Effector memory CD4-positive, alpha-beta T cell (primary cell): ENCODE results near the gene LSM14A.

Experiments
- DNase-seq, 3 donors: peaks; one replicate each; pipeline ENCODE4 v3.0.0-alpha.2; 2020
- H3K27ac ChIP-seq: 2 replicates; pipeline ENCODE4 v1.7.0; 2013; ENCODE audit warnings: mild to moderate bottlenecking, low read length, moderate library complexity; ENCODE audit not compliant: insufficient read depth, poor library complexity, severe bottlenecking
- H3K27me3 ChIP-seq: replicated peaks from 2 replicates; pipeline ENCODE4 v1.7.0; 2013; ENCODE audit warnings: mild to moderate bottlenecking, low read length; ENCODE audit not compliant: insufficient read depth, control insufficient read depth, poor library complexity, severe bottlenecking
- H3K36me3 ChIP-seq: 2 replicates; pipeline ENCODE4 v1.7.0; 2013; ENCODE audit warnings: mild to moderate bottlenecking, low read length, moderate library complexity; ENCODE audit not compliant: control insufficient read depth, insufficient read depth
- H3K4me1 ChIP-seq: 2 replicates; pipeline ENCODE4 v1.7.0; 2013; ENCODE audit warnings: low read length, mild to moderate bottlenecking; ENCODE audit not compliant: control insufficient read depth, insufficient read depth, poor library complexity, severe bottlenecking
- H3K4me3 ChIP-seq: 2 replicates; pipeline ENCODE4 v1.7.0; 2013; ENCODE audit warnings: low read length, low read depth, mild to moderate bottlenecking; ENCODE audit not compliant: insufficient read depth, poor library complexity, severe bottlenecking
- H3K9me3 ChIP-seq: 2 replicates; pipeline ENCODE4 v1.7.0; 2013; ENCODE audit warnings: mild to moderate bottlenecking, low read length, moderate library complexity; ENCODE audit not compliant: control insufficient read depth

Gene LSM14A

GRCh38 chr19:34261334-34262109 is 89.2 kb downstream of the LSM14A start:
- peaks cover 6% of the 10 kb centered on the region for H3K4me1 ChIP-seq
- no peak for DNase-seq
- no peaks in the 10 kb centered on the region for H3K9me3 ChIP-seq
- H3K27ac ChIP-seq, result no peak overlapping the region
- H3K27me3 ChIP-seq, result no peaks in the 10 kb centered on the region
- no peaks in the 10 kb centered on the region for H3K36me3 ChIP-seq
- H3K4me3 ChIP-seq, result no peak overlapping the region

- no peak overlapping the region for H3K27ac ChIP-seq
- DNase-seq, result no peak
- H3K27me3 ChIP-seq, result no peaks in the 10 kb centered on the region
- H3K4me1 ChIP-seq, result peaks cover 17% of the 10 kb centered on the region
- H3K4me3 ChIP-seq, result no peak overlapping the region
- H3K9me3 ChIP-seq, result no peaks in the 10 kb centered on the region
- no peaks in the 10 kb centered on the region for H3K36me3 ChIP-seq
Measured at GRCh38 chr19:34263745-34264237, 91.5 kb downstream of the LSM14A start.

- no peaks in the 10 kb centered on the region for H3K27me3 ChIP-seq
- no peak overlapping the region for H3K4me3 ChIP-seq
- DNase-seq, result no peak
- peaks cover 26% of the 10 kb centered on the region for H3K4me1 ChIP-seq
- no peaks in the 10 kb centered on the region for H3K36me3 ChIP-seq
- H3K27ac ChIP-seq, result no peak overlapping the region
- H3K9me3 ChIP-seq, result no peaks in the 10 kb centered on the region
Measured at GRCh38 chr19:34265221-34265650, 92.9 kb downstream of the LSM14A start.

- Histone ChIP-seq H3K9me3 (no peaks in the 10 kb centered on the region), H3K27ac (peak overlapping the region; percentile 81), H3K27me3 (no peaks in the 10 kb centered on the region), H3K4me1 (peaks cover 54% of the 10 kb centered on the region), H3K36me3 (no peaks in the 10 kb centered on the region), H3K4me3 (peak overlapping the region; percentile 19)
- peak in 2 of 3 donors; percentile 3 for DNase-seq
Measured at GRCh38 chr19:34269081-34269480, 96.8 kb downstream of the LSM14A start.

- H3K27me3 ChIP-seq, result no peaks in the 10 kb centered on the region
Measured at GRCh38 chr19:34269489-34269888, 97.2 kb downstream of the LSM14A start.

GRCh38 chr19:34269968-34270621 is 97.8 kb downstream of the LSM14A start:
- Histone ChIP-seq H3K9me3 (no peaks in the 10 kb centered on the region), H3K4me1 (peaks cover 52% of the 10 kb centered on the region), H3K4me3 (peak overlapping the region; percentile 22), H3K36me3 (no peaks in the 10 kb centered on the region), H3K27ac (peak overlapping the region; percentile 81), H3K27me3 (no peaks in the 10 kb centered on the region)
- peak; percentile 69 to 80 (median 71) for DNase-seq

More at GRCh38 chr19:34269489-34269888, 97.2 kb downstream of the LSM14A start:
- Histone ChIP-seq H3K4me1 (peaks cover 54% of the 10 kb centered on the region), H3K27ac (peak overlapping the region; percentile 81), H3K4me3 (peak overlapping the region; percentile 13), H3K9me3 (no peaks in the 10 kb centered on the region), H3K36me3 (no peaks in the 10 kb centered on the region)
- DNase-seq, result no peak

- Histone ChIP-seq H3K27ac (no peak overlapping the region), H3K4me3 (no peak overlapping the region), H3K9me3 (no peaks in the 10 kb centered on the region), H3K36me3 (no peaks in the 10 kb centered on the region), H3K4me1 (peaks cover 50% of the 10 kb centered on the region), H3K27me3 (no peaks in the 10 kb centered on the region)
- DNase-seq, result no peak
Measured at GRCh38 chr19:34273121-34273520, 100.8 kb downstream of the LSM14A start.

- H3K4me1 ChIP-seq, result peaks cover 43% of the 10 kb centered on the region
- no peak overlapping the region for H3K4me3 ChIP-seq
Measured at GRCh38 chr19:34274284-34274826, 102.1 kb downstream of the LSM14A start.

GRCh38 chr19:34274827-34275625 is 102.7 kb downstream of the LSM14A start:
- Histone ChIP-seq H3K27me3 (no peaks in the 10 kb centered on the region), H3K9me3 (no peaks in the 10 kb centered on the region), H3K27ac (no peak overlapping the region), H3K36me3 (no peaks in the 10 kb centered on the region), H3K4me3 (no peak overlapping the region), H3K4me1 (peaks cover 39% of the 10 kb centered on the region)
- DNase-seq, result no peak

More at GRCh38 chr19:34274284-34274826, 102.1 kb downstream of the LSM14A start:
- Histone ChIP-seq H3K27me3 (no peaks in the 10 kb centered on the region), H3K9me3 (no peaks in the 10 kb centered on the region), H3K36me3 (no peaks in the 10 kb centered on the region), H3K27ac (no peak overlapping the region)
- DNase-seq, result no peak
